SK-N-MC (cell line): ENCODE measurements around the gene CAMTA1.

Experiments
- EZH2 ChIP-seq: fragments of 200-600 bp; sonication (generic); IDR thresholded peaks from one replicate; pipeline ENCODE4 v1.6.1; 2017; ENCODE audit warnings: antibody characterized with exemption
- FOXP2 ChIP-seq: optimal IDR thresholded peaks from 2 replicates; pipeline ENCODE3; 2011; ENCODE audit warnings: mild to moderate bottlenecking, moderate library complexity; ENCODE audit not compliant: insufficient read depth; ENCODE audit errors: extremely low read length, control extremely low read depth
- POLR2AphosphoS5 ChIP-seq: IDR thresholded peaks from 2 replicates; pipeline ENCODE4 v1.6.1; 2012; ENCODE audit warnings: mild to moderate bottlenecking, low read depth, low read length, borderline replicate concordance

DNA sequence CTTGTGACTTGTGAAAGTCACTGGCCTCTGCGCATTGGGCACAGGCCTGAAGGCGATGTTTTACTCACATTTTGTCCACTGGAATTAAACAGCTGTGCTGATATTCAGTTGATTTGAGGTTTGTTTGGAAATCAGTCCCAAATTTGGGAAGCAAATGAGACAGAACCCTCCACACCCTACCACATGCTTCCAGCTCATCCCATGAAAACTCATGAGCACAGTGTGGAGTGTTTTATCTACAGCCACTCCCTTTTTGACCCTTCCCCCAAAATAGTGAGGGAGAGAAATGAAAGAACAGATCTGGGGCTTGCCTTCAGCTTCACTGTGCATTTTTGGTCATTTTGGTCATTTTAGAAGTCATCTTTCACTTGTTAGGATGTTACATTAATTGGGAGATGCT is 101.3 kb downstream of the CAMTA1 start:
- TF ChIP-seq POLR2AphosphoS5 (no peak), EZH2 (no peak), FOXP2 (no peak)
